SK-N-SH treated with all-trans-retinoic acid at 6 μM for 48 hours (cell line): Measurements from ENCODE around the gene PTP4A2.

Experiments
- ATAC-seq: fragments of 200-7000 bp; cut with Tn5 transposase; 3 replicates; pipeline ENCODE4 v1.9.1; 2020; ENCODE audit warnings: mild to moderate bottlenecking, moderate library complexity
- ARNTL ChIP-seq: fragments of 450-650 bp; formaldehyde crosslinking; IDR thresholded peaks from 2 replicates; pipeline ENCODE4 v1.5.0; 2020; ENCODE audit warnings: low read depth, mild to moderate bottlenecking, moderate library complexity, borderline replicate concordance
- BACH2 ChIP-seq: fragments of 250-450 bp; sonication (Bioruptor Pico); IDR thresholded peaks from 2 replicates; pipeline ENCODE4 v1.9.0; 2021; ENCODE audit warnings: mild to moderate bottlenecking, borderline replicate concordance
- CSDC2 ChIP-seq: fragments of 250-450 bp; sonication (Bioruptor Pico); IDR thresholded peaks from 2 replicates; pipeline ENCODE4 v1.5.0; 2020; ENCODE audit warnings: mild to moderate bottlenecking, moderate library complexity
- CSRNP3 ChIP-seq: fragments of 250-450 bp; sonication (Bioruptor Pico); IDR thresholded peaks from 2 replicates; pipeline ENCODE4 v1.5.1; 2021; ENCODE audit warnings: mild to moderate bottlenecking, moderate library complexity
- ESRRG ChIP-seq: fragments of 250-450 bp; sonication (Bioruptor Pico); IDR thresholded peaks from 2 replicates; pipeline ENCODE4 v1.6.1; 2021; ENCODE audit warnings: mild to moderate bottlenecking
- GLIS3 ChIP-seq: fragments of 250-450 bp; sonication (Bioruptor Pico); IDR thresholded peaks from 2 replicates; pipeline ENCODE4 v1.5.0; 2020; ENCODE audit warnings: mild to moderate bottlenecking, moderate library complexity
- ISL1 ChIP-seq: fragments of 250-450 bp; sonication (Bioruptor Pico); IDR thresholded peaks from 2 replicates; pipeline ENCODE4 v2.1.2; 2022; ENCODE audit warnings: mild to moderate bottlenecking, moderate library complexity
- OSR1 ChIP-seq: fragments of 250-450 bp; sonication (Bioruptor Pico); IDR thresholded peaks from 2 replicates; pipeline ENCODE4 v1.8.0; 2022; ENCODE audit warnings: moderate library complexity, mild to moderate bottlenecking, inconsistent platforms
- PATZ1 ChIP-seq: fragments of 250-450 bp; sonication (Bioruptor Pico); IDR thresholded peaks from 2 replicates; pipeline ENCODE4 v1.8.0; 2020; ENCODE audit warnings: mild to moderate bottlenecking, moderate library complexity, borderline replicate concordance
- POU6F1 ChIP-seq: fragments of 250-450 bp; sonication (Bioruptor Pico); IDR thresholded peaks from 2 replicates; pipeline ENCODE4 v1.8.0; 2021; ENCODE audit warnings: low read depth, mild to moderate bottlenecking, moderate library complexity, borderline replicate concordance
- PPARA ChIP-seq: fragments of 250-450 bp; sonication (Bioruptor Pico); IDR thresholded peaks from 2 replicates; pipeline ENCODE4 v1.5.0; 2020; ENCODE audit warnings: mild to moderate bottlenecking, borderline replicate concordance
- RARB ChIP-seq: fragments of 250-450 bp; sonication (Bioruptor Pico); IDR thresholded peaks from 2 replicates; pipeline ENCODE4 v1.8.0; 2021; ENCODE audit warnings: mild to moderate bottlenecking, moderate library complexity
- SNAI2 ChIP-seq: fragments of 250-450 bp; sonication (Bioruptor Pico); IDR thresholded peaks from 2 replicates; pipeline ENCODE4 v1.5.0; 2020; ENCODE audit warnings: mild to moderate bottlenecking, moderate library complexity
- TCF4 ChIP-seq: fragments of 250-450 bp; sonication (Bioruptor Pico); IDR thresholded peaks from 2 replicates; pipeline ENCODE4 v1.8.0; 2021; ENCODE audit warnings: mild to moderate bottlenecking, moderate library complexity, borderline replicate concordance
- TOX ChIP-seq: fragments of 250-450 bp; sonication (Bioruptor Pico); IDR thresholded peaks from 2 replicates; pipeline ENCODE4 v1.8.0; 2021; ENCODE audit warnings: mild to moderate bottlenecking, moderate library complexity, borderline replicate concordance
- TSHZ2 ChIP-seq: fragments of 250-450 bp; sonication (Bioruptor Pico); IDR thresholded peaks from 2 replicates; pipeline ENCODE4 v1.5.0; 2020; ENCODE audit warnings: mild to moderate bottlenecking, moderate library complexity
- ZC3H10 ChIP-seq: fragments of 250-450 bp; sonication (Bioruptor Pico); IDR thresholded peaks from 2 replicates; pipeline ENCODE4 v1.5.1; 2021; ENCODE audit warnings: mild to moderate bottlenecking, moderate library complexity
- ZFP3 ChIP-seq: fragments of 250-450 bp; sonication (Bioruptor Pico); IDR thresholded peaks from 2 replicates; pipeline ENCODE4 v1.5.0; 2020; ENCODE audit warnings: mild to moderate bottlenecking, moderate library complexity
- ZFP30 ChIP-seq: fragments of 450-650 bp; formaldehyde crosslinking; IDR thresholded peaks from 2 replicates; pipeline ENCODE4 v1.5.0; 2022; ENCODE audit warnings: mild to moderate bottlenecking, moderate library complexity
- ZNF565 ChIP-seq: fragments of 450-650 bp; formaldehyde crosslinking; conservative IDR thresholded peaks from 2 replicates; pipeline ENCODE4 v1.5.0; 2020; ENCODE audit warnings: low read depth, mild to moderate bottlenecking, moderate library complexity
- ZNF70 ChIP-seq: fragments of 450-650 bp; formaldehyde crosslinking; IDR thresholded peaks from 2 replicates; pipeline ENCODE4 v1.5.0; 2020; ENCODE audit warnings: mild to moderate bottlenecking, moderate library complexity
- ZNF8 ChIP-seq: fragments of 450-650 bp; formaldehyde crosslinking; IDR thresholded peaks from 2 replicates; pipeline ENCODE4 v1.5.0; 2020; ENCODE audit warnings: mild to moderate bottlenecking, moderate library complexity

Gene PTP4A2

GRCh38 chr1:31867546-31867945 lies 70.6 kb downstream of the PTP4A2 start:
- ATAC-seq: no peak
- TF ChIP-seq ZNF565 (CRISPR knock-in tag) (no peak), TCF4 (CRISPR knock-in tag) (no peak), TSHZ2 (CRISPR knock-in tag) (no peak), ISL1 (no peak), POU6F1 (CRISPR knock-in tag) (no peak), ZNF8 (CRISPR knock-in tag) (no peak), CSRNP3 (CRISPR knock-in tag) (no peak), SNAI2 (CRISPR knock-in tag) (no peak), ZNF70 (CRISPR knock-in tag) (no peak), OSR1 (CRISPR knock-in tag) (no peak), TOX (CRISPR knock-in tag) (no peak), ZFP3 (CRISPR knock-in tag) (no peak), PATZ1 (CRISPR knock-in tag) (no peak), CSDC2 (CRISPR knock-in tag) (no peak), GLIS3 (CRISPR knock-in tag) (no peak), ZFP30 (CRISPR knock-in tag) (no peak)

GRCh38 chr1:31866450-31867032 lies 71.6 kb downstream of the PTP4A2 start:
- TF ChIP-seq ARNTL (CRISPR knock-in tag) (no peak), POU6F1 (CRISPR knock-in tag) (no peak), ZNF565 (CRISPR knock-in tag) (no peak), GLIS3 (CRISPR knock-in tag) (no peak), SNAI2 (CRISPR knock-in tag) (no peak), CSRNP3 (CRISPR knock-in tag) (no peak), BACH2 (CRISPR knock-in tag) (no peak), PPARA (CRISPR knock-in tag) (no peak), TCF4 (CRISPR knock-in tag) (no peak), ZC3H10 (CRISPR knock-in tag) (no peak), RARB (CRISPR knock-in tag) (no peak), OSR1 (CRISPR knock-in tag) (no peak), TSHZ2 (CRISPR knock-in tag) (no peak), ZNF8 (CRISPR knock-in tag) (no peak), ESRRG (CRISPR knock-in tag) (no peak), ISL1 (no peak), ZFP3 (CRISPR knock-in tag) (no peak), CSDC2 (CRISPR knock-in tag) (no peak), TOX (CRISPR knock-in tag) (no peak), PATZ1 (CRISPR knock-in tag) (no peak)
- no peak for ATAC-seq
